KMS-11 (cell line): ENCODE data around the gene A4GALT.

ENCODE experiments used
- H2AFZ ChIP-seq: fragments of 200-600 bp; sonication (generic); 2 replicates; pipeline ENCODE4 v1.6.1; 2016; ENCODE audit warnings: antibody characterized with exemption, mixed run types, low read depth
- H3K27ac ChIP-seq: fragments of 200-600 bp; sonication (generic); 2 replicates; pipeline ENCODE4 v1.6.1; 2016; ENCODE audit warnings: mild to moderate bottlenecking, mixed run types
- H3K27me3 ChIP-seq: fragments of 200-600 bp; sonication (generic); 2 replicates; pipeline ENCODE4 v1.6.1; 2017; ENCODE audit warnings: mild to moderate bottlenecking, low read depth, mixed run types, moderate library complexity; ENCODE audit not compliant: insufficient read depth
- H3K36me3 ChIP-seq: fragments of 200-600 bp; sonication (generic); 2 replicates; pipeline ENCODE4 v1.6.1; 2017; ENCODE audit warnings: mild to moderate bottlenecking, mixed run types; ENCODE audit not compliant: insufficient read depth
- H3K4me1 ChIP-seq: fragments of 200-600 bp; sonication (generic); 2 replicates; pipeline ENCODE4 v1.6.1; 2016; ENCODE audit warnings: mild to moderate bottlenecking, low read depth, mixed run types; ENCODE audit not compliant: poor library complexity, severe bottlenecking
- H3K4me2 ChIP-seq: fragments of 200-600 bp; sonication (generic); 2 replicates; pipeline ENCODE4 v1.7.0; 2016; ENCODE audit warnings: mild to moderate bottlenecking, mixed run types
- H3K4me3 ChIP-seq: fragments of 200-600 bp; sonication (generic); IDR thresholded peaks from 2 replicates; pipeline ENCODE4 v1.6.1; 2017; ENCODE audit warnings: low read depth, low read length, mixed read lengths; ENCODE audit not compliant: insufficient read depth
- H3K79me2 ChIP-seq: fragments of 200-600 bp; sonication (generic); 2 replicates; pipeline ENCODE4 v1.6.1; 2016; ENCODE audit warnings: low read depth, mixed run types; ENCODE audit not compliant: insufficient read depth
- H3K9ac ChIP-seq: fragments of 200-600 bp; sonication (generic); 2 replicates; pipeline ENCODE4 v1.6.1; 2016; ENCODE audit warnings: mild to moderate bottlenecking, mixed run types
- H4K20me1 ChIP-seq: fragments of 200-600 bp; sonication (generic); 2 replicates; pipeline ENCODE4 v1.6.1; 2016; ENCODE audit warnings: mild to moderate bottlenecking, mixed run types; ENCODE audit not compliant: insufficient read depth
- CTCF ChIP-seq: fragments of 200-600 bp; sonication (generic); conservative IDR thresholded peaks from 2 replicates; pipeline ENCODE4 v1.6.1; 2017; ENCODE audit warnings: low read depth, mild to moderate bottlenecking, antibody characterized with exemption, low read length, moderate library complexity, mixed read lengths

Gene A4GALT

GRCh38 chr22:42711895-42712837 lies 8.5 kb downstream of the A4GALT start:
- H3K4me3 ChIP-seq = no peak overlapping the region
- no peaks in the 10 kb centered on the region for H4K20me1 ChIP-seq
- no peak overlapping the region for H3K27ac ChIP-seq
- TF ChIP-seq CTCF = no peak
- H3K27me3 ChIP-seq = no peaks in the 10 kb centered on the region
- no peaks in the 10 kb centered on the region for H3K79me2 ChIP-seq
- no peak overlapping the region for H3K4me2 ChIP-seq
- no peak overlapping the region for H3K9ac ChIP-seq
- no peak overlapping the region for H2AFZ ChIP-seq
- H3K4me1 ChIP-seq = peaks cover 15% of the 10 kb centered on the region
- H3K36me3 ChIP-seq = no peaks in the 10 kb centered on the region

DNA sequence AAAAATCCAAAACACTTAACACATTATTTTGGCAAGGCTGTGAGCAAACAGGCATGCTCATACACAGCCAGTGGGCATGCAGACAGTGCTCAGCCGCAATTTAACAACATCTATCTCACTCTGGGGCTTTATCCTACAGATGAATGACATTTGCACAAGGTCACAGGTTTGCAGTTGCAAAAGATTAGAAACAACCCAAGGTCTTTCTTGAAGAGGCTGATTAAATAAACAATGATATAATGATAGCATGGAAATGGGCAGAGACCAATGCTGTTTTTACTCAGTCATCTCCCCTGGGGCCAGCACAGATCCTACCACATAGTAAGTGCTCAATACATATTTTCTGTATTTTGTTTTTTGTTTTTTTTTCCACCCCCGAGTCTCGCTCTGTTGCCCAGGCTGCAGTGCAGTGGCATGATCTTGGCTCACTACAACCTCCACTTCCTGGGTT lies 9.4 kb downstream of the A4GALT start:
- H3K27ac ChIP-seq = no peak overlapping the region
- H3K79me2 ChIP-seq = no peaks in the 10 kb centered on the region
- H3K4me1 ChIP-seq = peaks cover 8% of the 10 kb centered on the region
- no peaks in the 10 kb centered on the region for H4K20me1 ChIP-seq
- H3K36me3 ChIP-seq = no peaks in the 10 kb centered on the region
- H3K4me3 ChIP-seq = no peak overlapping the region
- no peak overlapping the region for H3K4me2 ChIP-seq
- no peaks in the 10 kb centered on the region for H3K27me3 ChIP-seq
- H3K9ac ChIP-seq = no peak overlapping the region
- no peak for TF ChIP-seq CTCF
- H2AFZ ChIP-seq = no peak overlapping the region

DNA sequence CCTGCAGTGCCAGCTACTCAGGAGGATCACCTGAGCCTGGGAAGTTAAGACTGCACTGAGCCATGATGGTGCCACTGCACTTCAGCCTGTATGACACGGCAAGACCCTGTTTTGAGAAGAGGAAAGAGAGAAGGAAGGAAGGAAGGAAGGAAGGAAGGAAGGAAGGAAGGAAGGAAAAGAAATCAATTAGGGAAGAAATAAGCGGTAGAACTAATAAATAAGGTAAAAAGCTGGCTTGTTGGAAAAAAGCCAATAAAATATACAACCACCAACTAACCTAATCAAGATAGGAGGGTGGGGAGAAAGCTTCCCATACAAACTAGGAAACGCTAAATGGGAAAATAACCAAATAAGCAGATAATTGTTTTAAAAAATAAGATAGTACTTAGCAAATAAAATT lies 12.3 kb downstream of the A4GALT start:
- no peaks in the 10 kb centered on the region for H3K36me3 ChIP-seq
- H3K27me3 ChIP-seq = no peaks in the 10 kb centered on the region
- no peaks in the 10 kb centered on the region for H3K79me2 ChIP-seq
- no peak overlapping the region for H3K9ac ChIP-seq
- H3K4me2 ChIP-seq = no peak overlapping the region
- no peak overlapping the region for H2AFZ ChIP-seq
- no peaks in the 10 kb centered on the region for H4K20me1 ChIP-seq
- no peak overlapping the region for H3K27ac ChIP-seq
- peaks cover 14% of the 10 kb centered on the region for H3K4me1 ChIP-seq
- H3K4me3 ChIP-seq = no peak overlapping the region
- TF ChIP-seq CTCF = no peak

- Histone ChIP-seq H3K79me2 (no peaks in the 10 kb centered on the region), H4K20me1 (no peaks in the 10 kb centered on the region), H3K27ac (no peak overlapping the region), H3K4me3 (no peak overlapping the region), H3K36me3 (no peaks in the 10 kb centered on the region), H3K9ac (no peak overlapping the region), H3K4me2 (no peak overlapping the region), H3K4me1 (peaks cover 14% of the 10 kb centered on the region), H3K27me3 (no peaks in the 10 kb centered on the region), H2AFZ (no peak overlapping the region)
- no peak for TF ChIP-seq CTCF
Observed at GRCh38 chr22:42707496-42707895, 13.2 kb downstream of the A4GALT start.
